ENCODE data around the gene CAMK2N2. TPM values are rescaled to one million over a fixed set of nuclear protein-coding genes. Genes with fewer than 3 reads are reported as not detected.

The CAMK2N2 gene
- total RNA-seq, 2 experiments from 2014 or later: not detected

GRCh38 chr3:184231671-184232070 is 29.7 kb downstream of the CAMK2N2 start:
- Mint-ChIP-seq H3K27ac (no peak overlapping the region), H3K27me3 (peaks cover 41% of the 10 kb centered on the region), H3K4me3 (peak overlapping the region; percentile 65), H3K36me3 (no peaks in the 10 kb centered on the region), H3K4me1 (peaks cover 2% of the 10 kb centered on the region), H3K9me3 (no peaks in the 10 kb centered on the region)
- POLR2A ChIA-PET: no interaction called here
- DNase-seq (no peak), ATAC-seq (ENCODE audit: low read depth) (no peak)

GRCh38 chr3:184230603-184231528 is 30.5 kb downstream of the CAMK2N2 start:
- no peak for DNase-seq
- Mint-ChIP-seq H3K4me3 (peak overlapping the region; percentile 65), H3K27me3 (peaks cover 48% of the 10 kb centered on the region), H3K4me1 (peaks cover 2% of the 10 kb centered on the region), H3K9me3 (no peaks in the 10 kb centered on the region), H3K36me3 (no peaks in the 10 kb centered on the region), H3K27ac (no peak overlapping the region)
- POLR2A ChIA-PET: no interaction called here
- ATAC-seq (ENCODE audit: low read depth): no peak

- no peak overlapping the region for H3K27ac Mint-ChIP-seq
- peaks cover 53% of the 10 kb centered on the region for H3K27me3 Mint-ChIP-seq
- no peaks in the 10 kb centered on the region for H3K9me3 Mint-ChIP-seq
- no peak overlapping the region for H3K4me3 Mint-ChIP-seq
- DNase-seq (no peak), ATAC-seq (ENCODE audit: low read depth) (no peak)
- H3K36me3 Mint-ChIP-seq: no peaks in the 10 kb centered on the region
- peaks cover 2% of the 10 kb centered on the region for H3K4me1 Mint-ChIP-seq
- POLR2A ChIA-PET: no interaction called here
These were observed 31.2 kb downstream of the CAMK2N2 start for GRCh38 chr3:184230081-184230602.

- H3K27ac Mint-ChIP-seq: no peak within 1 kb of the TSS
- H3K27me3 Mint-ChIP-seq: peaks cover 54% of the 10 kb centered on the region
- peak; percentile 80 for DNase-seq
- peaks cover 2% of the 10 kb centered on the region for H3K4me1 Mint-ChIP-seq
- peak; percentile 95 for ATAC-seq (ENCODE audit: low read depth)
- POLR2A ChIA-PET: no interaction called here
- no peaks in the 10 kb centered on the region for H3K36me3 Mint-ChIP-seq
- H3K9me3 Mint-ChIP-seq: no peaks in the 10 kb centered on the region
- H3K4me3 Mint-ChIP-seq: peak within 1 kb of the TSS; percentile 66
These were observed 31.8 kb downstream of the CAMK2N2 start, which contains the start of gene VWA5B2 for GRCh38 chr3:184229394-184230080. TSS of gene VWA5B2 (plus strand) at chr3:184229585. CDS start at chr3:184230529, 944 bp downstream.

GRCh38 chr3:184228376-184229137 is 32.8 kb downstream of the CAMK2N2 start:
- Mint-ChIP-seq H3K27me3 (peaks cover 56% of the 10 kb centered on the region), H3K27ac (no peak overlapping the region), H3K36me3 (no peaks in the 10 kb centered on the region)

GRCh38 chr3:184227481-184227935 is 33.8 kb downstream of the CAMK2N2 start:
- DNase-seq (peak; percentile 62), ATAC-seq (ENCODE audit: low read depth) (no peak)
- Mint-ChIP-seq H3K4me3 (no peak overlapping the region), H3K9me3 (no peaks in the 10 kb centered on the region), H3K36me3 (no peaks in the 10 kb centered on the region), H3K4me1 (peaks cover 2% of the 10 kb centered on the region), H3K27me3 (peaks cover 53% of the 10 kb centered on the region), H3K27ac (no peak overlapping the region)
- POLR2A ChIA-PET: interaction anchor here (1.2 kb wide), 1 partner anchor 22 kb away, joined by 3 read pairs; the partner anchor contains the start of gene EEF1AKMT4

More at GRCh38 chr3:184228376-184229137, 32.8 kb downstream of the CAMK2N2 start:
- H3K9me3 Mint-ChIP-seq: no peaks in the 10 kb centered on the region
- ATAC-seq (ENCODE audit: low read depth) (no peak), DNase-seq (no peak)
- H3K4me3 Mint-ChIP-seq: peak overlapping the region; percentile 66
- peaks cover 2% of the 10 kb centered on the region for H3K4me1 Mint-ChIP-seq
- POLR2A ChIA-PET: interaction anchor here (1.2 kb wide), 1 partner anchor 21 kb away, joined by 3 read pairs; the partner anchor contains the start of gene EEF1AKMT4

GRCh38 chr3:184223946-184224345 is 37.4 kb downstream of the CAMK2N2 start:
- H3K27me3 Mint-ChIP-seq: peaks cover 32% of the 10 kb centered on the region
- H3K9me3 Mint-ChIP-seq: no peaks in the 10 kb centered on the region
- ATAC-seq (ENCODE audit: low read depth): no peak
- no peak for DNase-seq
- H3K36me3 Mint-ChIP-seq: no peaks in the 10 kb centered on the region
- no peak overlapping the region for H3K27ac Mint-ChIP-seq
- H3K4me1 Mint-ChIP-seq: peaks cover 2% of the 10 kb centered on the region
- no peak overlapping the region for H3K4me3 Mint-ChIP-seq
- POLR2A ChIA-PET: no interaction called here

GRCh38 chr3:184222521-184222920 is 38.8 kb downstream of the CAMK2N2 start:
- no peaks in the 10 kb centered on the region for H3K36me3 Mint-ChIP-seq

GRCh38 chr3:184218814-184219213 is 42.5 kb downstream of the CAMK2N2 start:
- Mint-ChIP-seq H3K27ac (no peak overlapping the region), H3K4me1 (no peaks in the 10 kb centered on the region), H3K4me3 (no peak overlapping the region), H3K27me3 (peaks cover 7% of the 10 kb centered on the region), H3K36me3 (no peaks in the 10 kb centered on the region), H3K9me3 (no peaks in the 10 kb centered on the region)
- ATAC-seq (ENCODE audit: low read depth) (no peak), DNase-seq (no peak)
- POLR2A ChIA-PET: no interaction called here

More at GRCh38 chr3:184222521-184222920, 38.8 kb downstream of the CAMK2N2 start:
- ATAC-seq (ENCODE audit: low read depth) (no peak), DNase-seq (no peak)
- POLR2A ChIA-PET: no interaction called here
- Mint-ChIP-seq H3K27me3 (peaks cover 21% of the 10 kb centered on the region), H3K9me3 (no peaks in the 10 kb centered on the region), H3K27ac (no peak overlapping the region), H3K4me1 (no peaks in the 10 kb centered on the region), H3K4me3 (no peak overlapping the region)

- H3K27me3 Mint-ChIP-seq: peaks cover 15% of the 10 kb centered on the region
- H3K9me3 Mint-ChIP-seq: no peaks in the 10 kb centered on the region
- POLR2A ChIA-PET: no interaction called here
- H3K4me3 Mint-ChIP-seq: no peak overlapping the region
- no peak overlapping the region for H3K27ac Mint-ChIP-seq
- ATAC-seq (ENCODE audit: low read depth) (no peak), DNase-seq (no peak)
- no peaks in the 10 kb centered on the region for H3K4me1 Mint-ChIP-seq
- H3K36me3 Mint-ChIP-seq: no peaks in the 10 kb centered on the region
These were observed 49.6 kb downstream of the CAMK2N2 start for GRCh38 chr3:184211718-184212117.

- no peak for DNase-seq
- H3K4me1 Mint-ChIP-seq: no peaks in the 10 kb centered on the region
- ATAC-seq (ENCODE audit: low read depth): no peak
- H3K4me3 Mint-ChIP-seq: no peak overlapping the region
- no peaks in the 10 kb centered on the region for H3K36me3 Mint-ChIP-seq
- H3K9me3 Mint-ChIP-seq: no peaks in the 10 kb centered on the region
- peaks cover 19% of the 10 kb centered on the region for H3K27me3 Mint-ChIP-seq
- H3K27ac Mint-ChIP-seq: no peak overlapping the region
- POLR2A ChIA-PET: no interaction called here
These were observed 50.1 kb downstream of the CAMK2N2 start for GRCh38 chr3:184211297-184211696.
